Stimulated activated CD4-positive, alpha-beta T cell treated with anti-CD3 and anti-CD28 coated beads, Interleukin-4, amount 100 ng/mL, for 24 hours (primary cell): Measurements from ENCODE around the gene TEK.
"Not testable (repeated sequence)": the region's sequence is repeated elsewhere in the genome, so short reads cannot be mapped to it uniquely, and the experiment has no call there.

Source experiments
- DNase-seq: peaks from one replicate; pipeline ENCODE4 v3.0.0-alpha.2; 2020

The TEK gene

GRCh38 chr9:27108981-27109541, at the start of gene TEK:
Gene TEK (plus strand): TSS chr9:27109225. CDS start chr9:27109591, 366 bp downstream.
- no peak for DNase-seq

- DNase-seq: no peak
Observed at GRCh38 chr9:27059412-27059811, 49.6 kb upstream of the TEK start.

- no peak for DNase-seq
Observed at GRCh38 chr9:27059907-27060306, 49.1 kb upstream of the TEK start.

GRCh38 chr9:27065288-27065687, 43.7 kb upstream of the TEK start:
- DNase-seq: no peak

GRCh38 chr9:27073841-27074728, 34.9 kb upstream of the TEK start:
- DNase-seq: no peak

- no peak for DNase-seq
Observed at GRCh38 chr9:27078685-27079084, 30.3 kb upstream of the TEK start.

- no peak for DNase-seq
Observed at GRCh38 chr9:27085456-27085855, 23.6 kb upstream of the TEK start.

GRCh38 chr9:27086818-27087680, 22.0 kb upstream of the TEK start:
- no peak for DNase-seq

- no peak for DNase-seq
Observed at GRCh38 chr9:27088981-27089380, 20.0 kb upstream of the TEK start.

- DNase-seq: no peak
Observed at GRCh38 chr9:27089706-27090105, 19.3 kb upstream of the TEK start.

- no peak for DNase-seq
Observed at GRCh38 chr9:27090231-27090630, 18.8 kb upstream of the TEK start.

GRCh38 chr9:27090711-27091110, 18.3 kb upstream of the TEK start:
- no peak for DNase-seq

GRCh38 chr9:27092496-27092895, 16.5 kb upstream of the TEK start:
- DNase-seq: not testable (repeated sequence)

GRCh38 chr9:27093384-27094067, 15.5 kb upstream of the TEK start:
- not testable (repeated sequence) for DNase-seq

- DNase-seq: no peak
Observed at GRCh38 chr9:27094640-27095298, 14.3 kb upstream of the TEK start.

- no peak for DNase-seq
Observed at GRCh38 chr9:27107241-27107640, 1.8 kb upstream of the TEK start.

GRCh38 chr9:27109621-27110020, 596 bp downstream of the TEK start:
- no peak for DNase-seq

GRCh38 chr9:27110181-27110580, 1.2 kb downstream of the TEK start:
- no peak for DNase-seq

- DNase-seq: no peak
Observed at GRCh38 chr9:27112235-27112634, 3.2 kb downstream of the TEK start.

GRCh38 chr9:27117489-27118135, 8.6 kb downstream of the TEK start:
- no peak for DNase-seq

GRCh38 chr9:27118916-27119315, 9.9 kb downstream of the TEK start:
- no peak for DNase-seq

- no peak for DNase-seq
Observed at GRCh38 chr9:27124151-27124550, 15.1 kb downstream of the TEK start.
